Measurements from ENCODE around the gene NOL7. TPM values are rescaled to one million over a fixed set of nuclear protein-coding genes. Genes with fewer than 3 reads are reported as not detected.

The NOL7 gene
- total RNA-seq, 1 experiment from 2014 or later, result 73.7 TPM

GRCh38 chr6:13633343-13633742, 18.2 kb downstream of the NOL7 start:
- POLR2A ChIA-PET, result no interaction called here
- BruUV-seq (replicated peaks), result no TSS peak
- RAD21 ChIA-PET (ENCODE audit: low non-redundant PET in 1 of 2, low total read pairs in 2 of 2, uncharacterized antibody in 2 of 2, unreplicated experiment in 2 of 2), result no interaction called here
- H4K20me1 ChIP-seq (ENCODE audit: insufficient read depth), result no peaks in the 10 kb centered on the region
- no peaks in the 10 kb centered on the region for H3K9me2 ChIP-seq (ENCODE audit: insufficient read depth)
- ATAC-seq, result no peak
- intact Hi-C loops (cut with micrococcal nuclease), result no loop called here
- H3K27ac ChIP-seq (ENCODE audit: low read depth, low read length), result no peak overlapping the region
- no peaks in the 10 kb centered on the region for H3K79me2 ChIP-seq (ENCODE audit: insufficient read depth, low read length)
- H3K4me1 ChIP-seq (ENCODE audit: control insufficient read depth in 1 of 2, insufficient read depth in 2 of 2, low read length in 2 of 2), result no peaks in the 10 kb centered on the region
- CTCF ChIA-PET, result interaction anchor here (1.9 kb wide), 1 partner anchor 8 kb away, joined by 6 read pairs; no protein-coding TSS in a partner anchor
- H3K27me3 ChIP-seq (ENCODE audit: insufficient read depth, low read length), result no peaks in the 10 kb centered on the region
- H3K36me3 ChIP-seq (ENCODE audit: control insufficient read depth in 1 of 2, insufficient read depth in 2 of 2, low read length in 2 of 2), result peaks cover 7 to 17% of the 10 kb centered on the region in 2 experiments; a peak in 2 of 4 replicates
- no peak overlapping the region for H3K4me2 ChIP-seq (ENCODE audit: low read length)
- no peaks in the 10 kb centered on the region for H3K9me3 ChIP-seq (ENCODE audit: control insufficient read depth in 1 of 2, insufficient read depth in 1 of 2, low read depth in 1 of 2, low read length in 2 of 2)
- no peak for DNase-seq (ENCODE audit: low read depth, low spot score)
- no peak overlapping the region for H3K9ac ChIP-seq (ENCODE audit: low read length)
- H3K4me3 ChIP-seq (replicated peaks in 1 of 2; ENCODE audit: low read depth in 1 of 2, low read length in 2 of 2), result no peak overlapping the region
- TF ChIP-seq POLR2AphosphoS5 (IDR thresholded peaks at IDR 0.05; ENCODE audit: low read depth, low read length) (no peak), MAX (IDR thresholded peaks at IDR 0.05) (no peak), EZH2 (IDR thresholded peaks at IDR 0.05) (no peak), TCF7L2 (IDR thresholded peaks at IDR 0.05; ENCODE audit: borderline replicate concordance, extremely low read depth, insufficient read depth, insufficient read length) (no peak), CTCF (IDR thresholded peaks at IDR 0.05 in 2 of 3, conservative IDR thresholded peaks at IDR 0.05 in 1 of 3; ENCODE audit: borderline replicate concordance in 1 of 3, insufficient read depth in 1 of 3, low read depth in 2 of 3, low read length in 2 of 3) (no peak), POLR2A (IDR thresholded peaks at IDR 0.05; ENCODE audit: borderline replicate concordance, extremely low read depth, insufficient read depth, insufficient read length) (no peak)
- H2AFZ ChIP-seq (ENCODE audit: low read depth, low read length, poor library complexity, severe bottlenecking), result no peak overlapping the region
